Fibroblast of skin of right quadriceps (primary cell): ENCODE data around the gene VCL.

Experiments used
- DNase-seq: peaks from one replicate; pipeline ENCODE4 v3.0.0-alpha.2; 2013

Gene VCL

DNA sequence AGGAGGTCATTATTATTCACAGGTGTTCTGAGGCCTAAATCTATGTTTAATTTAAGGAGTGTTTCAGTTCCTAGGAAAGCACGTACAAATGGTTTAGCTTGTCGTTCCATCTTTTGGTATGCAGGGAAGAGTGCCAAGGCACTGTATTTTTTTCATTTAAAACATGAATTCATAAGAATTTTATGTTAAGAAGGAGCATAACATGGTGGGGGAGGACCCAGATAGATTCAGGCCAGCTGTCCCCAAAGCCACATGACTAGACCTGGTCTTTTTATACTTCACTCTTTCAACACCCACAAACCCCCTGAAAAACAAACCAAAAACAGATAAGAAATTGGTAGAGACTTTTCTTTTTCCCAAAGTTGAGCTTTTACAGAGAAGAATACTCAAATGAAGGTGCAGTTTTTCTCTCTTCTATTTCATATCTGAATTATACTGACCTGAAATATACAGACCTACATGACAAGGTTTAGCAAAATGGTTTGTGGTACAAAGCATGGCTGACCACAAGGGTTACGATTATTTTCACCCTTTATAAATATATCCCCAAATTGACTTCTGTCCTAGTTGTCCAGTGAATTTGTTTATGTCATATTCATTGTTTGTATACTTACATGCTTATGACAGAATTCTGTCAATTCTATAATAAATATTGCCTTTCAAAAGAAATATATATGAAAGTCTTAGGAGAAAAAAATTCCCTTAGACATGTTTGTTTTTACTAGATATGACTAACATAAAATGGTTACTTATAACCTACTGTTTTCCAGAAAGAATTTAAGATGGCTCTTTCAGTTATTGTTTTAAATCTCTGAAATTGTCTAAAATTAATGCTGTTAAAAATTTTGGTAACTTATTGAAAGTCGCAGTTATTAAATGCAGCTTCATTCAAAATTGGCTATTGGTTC is 81.4 kb downstream of the VCL start:
- DNase-seq: peak; percentile 41

DNA sequence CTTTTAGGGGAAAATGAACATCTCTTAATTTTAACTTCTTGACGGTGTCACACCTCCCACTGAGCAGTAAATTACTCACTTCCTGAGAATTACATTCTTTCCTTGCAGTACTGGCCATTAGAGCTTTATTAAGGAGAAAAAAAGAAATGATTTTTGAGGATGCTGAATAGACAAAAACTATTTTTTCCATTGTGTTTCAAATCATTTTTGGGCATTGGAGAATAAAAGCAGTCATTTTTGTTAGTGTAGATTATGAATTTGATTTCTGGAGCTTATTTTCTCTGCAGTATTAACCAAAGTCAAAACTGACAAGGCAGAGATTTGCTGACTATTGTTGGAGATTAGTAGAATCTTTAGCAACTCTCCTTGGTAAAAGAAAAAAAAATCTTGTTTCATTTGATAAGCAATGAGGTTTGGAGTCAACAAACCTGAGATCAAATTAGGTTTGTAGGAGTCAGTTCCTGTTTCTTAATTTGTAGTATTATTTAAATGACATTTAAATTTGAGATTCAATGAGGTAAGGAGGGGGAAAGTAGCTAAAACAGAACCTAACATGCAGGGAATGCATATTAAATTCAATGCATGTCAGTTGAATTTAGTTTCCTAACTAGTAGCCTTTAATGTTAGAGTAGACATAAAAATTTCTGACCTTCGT is 82.1 kb downstream of the VCL start:
- DNase-seq: peak; percentile 56

DNA sequence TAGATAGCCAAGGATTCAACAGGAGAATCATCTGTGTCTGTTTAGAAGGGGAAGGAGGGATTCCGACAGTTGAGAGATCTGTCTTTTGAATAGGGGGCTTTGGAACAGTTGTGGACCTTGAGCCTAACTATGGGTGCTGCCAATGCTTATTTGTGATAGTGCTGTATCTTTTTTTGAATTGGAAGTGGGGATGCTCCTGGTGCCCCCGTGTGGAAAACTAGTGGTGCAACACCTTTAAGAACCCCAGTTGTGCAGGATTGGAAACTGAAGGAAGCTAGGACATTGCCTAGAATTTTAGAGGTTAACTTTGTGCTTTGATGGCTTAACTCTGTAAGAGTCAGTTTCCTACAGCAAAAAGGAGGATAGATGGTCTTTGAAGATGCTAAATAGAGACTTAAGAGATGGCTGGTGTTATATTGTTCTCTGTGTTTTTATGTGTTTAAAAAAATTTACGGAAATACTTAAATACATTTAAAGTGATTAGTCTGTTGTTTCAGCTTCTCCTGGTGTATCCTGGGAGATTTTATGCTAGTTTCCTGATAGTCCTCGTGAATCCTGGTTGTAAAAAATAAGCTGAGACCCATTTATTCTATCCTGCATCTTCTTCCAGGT is 83.4 kb downstream of the VCL start:
- DNase-seq: peak; percentile 60

DNA sequence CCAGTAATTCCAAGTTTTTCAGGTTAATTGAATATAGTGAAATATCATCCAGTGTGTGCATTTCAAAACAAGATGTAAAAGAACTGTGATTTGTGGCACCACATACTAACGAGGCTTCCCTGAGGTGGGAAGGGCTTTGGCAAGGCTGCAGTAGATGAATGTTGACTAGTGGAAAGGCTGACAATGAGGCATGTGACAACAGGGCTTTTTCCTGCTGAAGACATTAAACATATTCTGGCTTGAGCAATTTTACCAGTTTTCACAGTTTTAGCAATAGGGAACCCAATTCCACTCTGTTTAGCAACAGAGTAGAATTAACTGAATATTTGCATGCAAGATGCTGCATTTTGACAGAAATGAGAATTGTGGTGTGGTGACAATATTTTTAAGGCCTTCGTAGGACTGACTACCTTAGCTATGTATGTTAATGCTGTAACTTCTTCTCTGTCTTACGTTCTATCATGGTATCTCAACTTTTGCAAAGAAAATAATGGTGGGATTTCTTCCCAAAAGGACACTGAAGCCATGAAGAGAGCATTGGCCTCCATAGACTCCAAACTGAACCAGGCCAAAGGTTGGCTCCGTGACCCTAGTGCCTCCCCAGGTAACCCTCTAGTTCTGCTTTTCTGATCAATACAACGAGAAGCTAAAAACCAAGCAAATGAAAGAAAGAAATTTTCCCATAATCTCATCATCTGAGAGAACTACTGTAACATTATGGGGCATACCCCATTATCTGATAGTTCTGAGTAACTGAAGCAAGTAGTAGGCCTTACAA is 84.2 kb downstream of the VCL start:
- DNase-seq: no peak

DNA sequence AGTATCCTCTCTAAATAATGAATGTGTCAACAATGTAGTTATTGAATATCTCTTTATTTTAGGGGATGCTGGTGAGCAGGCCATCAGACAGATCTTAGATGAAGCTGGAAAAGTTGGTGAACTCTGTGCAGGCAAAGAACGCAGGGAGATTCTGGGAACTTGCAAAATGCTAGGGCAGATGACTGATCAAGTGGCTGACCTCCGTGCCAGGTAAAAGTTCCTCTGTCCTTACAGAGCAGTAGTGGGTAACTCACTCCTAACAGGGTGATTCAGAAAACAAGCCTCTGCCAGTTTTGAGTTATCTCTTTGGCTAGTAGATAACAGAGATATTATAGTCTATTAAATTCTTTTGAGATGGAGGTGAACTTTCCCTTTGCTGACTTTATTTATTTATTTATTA is 85.4 kb downstream of the VCL start:
- DNase-seq: no peak

DNA sequence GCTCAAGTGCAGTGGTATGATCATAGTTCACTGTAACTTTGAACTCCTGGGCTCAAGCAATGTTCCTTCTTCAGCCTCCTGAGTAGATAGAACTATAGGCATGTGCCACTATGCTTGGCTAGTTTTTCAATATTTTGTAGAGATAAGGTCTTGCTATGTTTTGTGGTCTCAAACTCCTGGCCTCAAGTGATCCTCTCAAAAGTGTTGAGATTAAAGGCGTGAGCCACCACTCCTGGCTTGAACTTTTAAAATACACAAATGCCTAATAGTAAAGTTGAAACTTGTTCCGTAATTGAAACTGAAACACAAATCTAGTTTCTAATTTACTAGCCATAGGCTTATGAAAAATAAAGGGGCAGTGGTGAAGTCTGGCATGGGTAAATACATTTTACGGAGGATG is 87.0 kb downstream of the VCL start:
- DNase-seq: no peak

DNA sequence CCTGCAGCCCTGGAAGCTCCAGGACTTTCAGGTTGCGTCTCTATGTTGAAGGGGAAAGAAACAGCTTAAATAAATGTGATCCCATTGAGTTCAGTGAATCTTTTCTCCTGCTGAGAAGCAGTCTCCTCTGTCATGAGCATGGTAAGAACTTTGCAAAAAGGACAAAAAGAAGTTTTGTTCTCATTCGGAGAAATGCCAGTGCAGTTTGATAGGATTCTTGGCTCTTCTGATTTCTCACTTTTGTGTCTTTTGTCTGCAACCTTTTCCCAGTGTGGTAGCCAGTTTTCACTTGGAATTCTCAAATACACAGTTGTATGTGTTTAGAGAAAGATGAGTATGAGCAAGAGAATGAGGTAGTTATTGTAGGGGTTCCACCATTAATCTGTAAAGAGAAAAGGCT is 88.4 kb downstream of the VCL start:
- DNase-seq: no peak

DNA sequence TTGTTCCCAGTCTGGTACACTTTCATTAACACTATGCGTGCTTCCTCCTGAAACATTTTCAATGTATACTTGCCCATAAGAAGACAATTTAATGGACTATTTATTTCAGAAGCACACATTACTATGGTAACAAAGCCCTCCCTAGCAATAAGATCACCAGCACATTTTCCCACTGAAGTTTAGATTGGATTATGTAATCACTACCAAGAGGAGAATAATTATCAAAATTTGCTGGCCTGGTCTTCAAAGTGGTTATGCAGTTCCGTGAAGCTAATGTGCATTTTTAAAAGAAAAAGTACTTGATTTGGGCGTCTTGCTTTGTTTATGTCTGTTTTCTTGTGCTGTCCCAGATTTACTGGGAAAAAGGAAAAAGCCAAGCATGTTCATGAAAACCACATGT is 90.8 kb downstream of the VCL start:
- no peak for DNase-seq

DNA sequence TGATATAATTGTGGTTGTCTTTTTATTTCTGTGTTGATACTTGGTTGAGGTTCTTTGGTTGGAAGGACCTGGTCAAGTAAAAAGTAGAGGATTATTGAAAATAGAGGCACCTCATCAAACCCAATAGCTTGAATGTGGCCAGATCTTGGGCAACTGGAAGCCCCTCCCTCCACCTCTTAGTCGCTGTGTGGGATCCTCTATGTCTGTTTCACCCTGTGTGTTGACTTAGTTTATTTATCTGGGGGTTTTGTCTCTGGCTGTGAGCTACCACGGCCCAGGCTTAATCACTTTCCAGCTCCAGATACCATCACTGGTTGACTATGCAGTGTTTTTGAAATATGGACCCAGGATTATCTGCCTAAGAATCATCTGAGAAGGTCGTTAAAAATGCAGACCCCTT is 94.5 kb downstream of the VCL start:
- no peak for DNase-seq

DNA sequence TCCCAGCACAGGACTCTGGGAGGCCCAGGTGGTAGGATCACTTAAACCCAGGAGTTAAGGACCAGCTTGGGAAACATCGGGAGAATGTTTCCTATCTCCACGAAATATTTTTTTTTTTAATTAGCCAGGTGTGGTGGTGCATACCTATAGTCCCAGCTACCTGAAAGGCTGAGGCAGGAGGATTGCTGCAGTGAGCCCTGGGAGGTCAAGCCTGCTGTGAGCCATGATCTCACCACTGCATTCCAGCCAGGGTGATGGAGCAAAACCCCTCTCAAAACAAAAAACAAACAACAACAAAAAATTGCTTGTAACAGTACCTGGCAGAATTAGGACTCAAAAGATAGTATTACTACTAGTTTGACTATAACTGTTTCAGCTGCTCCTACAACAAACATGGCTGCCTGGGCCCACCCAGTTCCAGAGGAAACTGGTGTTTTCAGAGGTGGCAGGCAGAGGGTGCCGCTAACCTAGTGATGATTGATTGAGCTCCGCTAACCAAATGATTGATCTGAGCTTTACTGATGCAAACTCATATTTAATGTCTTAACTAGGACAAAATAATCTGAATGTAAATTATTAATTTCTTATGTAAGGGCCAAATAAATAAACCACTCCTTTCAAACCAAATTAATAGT is 95.7 kb downstream of the VCL start:
- DNase-seq: no peak

DNA sequence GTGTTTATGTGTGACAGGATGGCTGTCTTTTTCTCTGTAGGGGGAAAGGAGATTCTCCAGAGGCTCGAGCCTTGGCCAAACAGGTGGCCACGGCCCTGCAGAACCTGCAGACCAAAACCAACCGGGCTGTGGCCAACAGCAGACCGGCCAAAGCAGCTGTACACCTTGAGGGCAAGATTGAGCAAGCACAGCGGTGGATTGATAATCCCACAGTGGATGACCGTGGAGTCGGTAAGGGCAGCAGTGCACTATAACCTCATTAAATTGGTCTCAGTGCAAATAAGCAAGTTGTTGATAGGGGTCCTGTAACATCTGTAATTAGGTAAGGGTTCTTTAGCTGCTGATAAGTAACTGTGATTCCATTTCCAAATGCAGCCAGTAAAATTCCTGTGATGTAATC is 96.3 kb downstream of the VCL start:
- no peak for DNase-seq

DNA sequence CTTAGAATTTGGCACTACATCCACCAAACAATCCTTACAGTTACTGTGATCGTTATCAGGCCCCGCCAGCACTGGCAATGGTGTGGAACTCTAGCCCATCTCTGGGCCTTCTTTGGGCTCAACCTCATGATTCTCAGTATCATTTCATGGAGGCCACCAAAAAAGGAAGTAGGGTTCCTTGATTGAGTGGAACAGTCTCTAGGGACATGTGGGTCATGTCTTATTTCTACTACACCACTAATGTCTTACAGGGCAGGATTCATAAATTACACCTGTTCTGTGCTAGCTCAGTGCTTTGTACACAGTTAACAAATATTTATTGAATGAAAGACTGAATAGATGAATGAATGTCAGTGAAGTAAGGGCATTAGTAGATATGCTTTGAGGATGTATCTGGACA is 98.9 kb downstream of the VCL start:
- DNase-seq: no peak

DNA sequence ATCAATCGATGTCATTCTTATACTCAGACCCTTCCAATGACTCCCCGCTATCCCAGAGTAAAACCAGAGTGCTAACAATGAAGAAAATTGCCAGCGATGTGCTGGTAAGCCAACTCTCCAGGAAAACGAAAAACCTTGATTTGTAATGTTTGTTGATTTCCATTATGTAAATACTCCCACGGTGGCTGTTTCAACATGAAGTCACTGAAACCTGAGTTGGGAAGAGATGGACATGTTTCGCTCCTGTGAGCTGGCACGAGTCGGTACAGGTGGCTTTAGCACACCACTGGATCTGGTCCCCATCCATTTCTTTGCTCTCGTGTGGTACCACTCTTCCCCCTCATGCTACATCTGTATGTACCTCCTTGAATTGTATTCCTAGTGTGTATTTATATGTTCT is 99.9 kb downstream of the VCL start:
- no peak for DNase-seq

DNA sequence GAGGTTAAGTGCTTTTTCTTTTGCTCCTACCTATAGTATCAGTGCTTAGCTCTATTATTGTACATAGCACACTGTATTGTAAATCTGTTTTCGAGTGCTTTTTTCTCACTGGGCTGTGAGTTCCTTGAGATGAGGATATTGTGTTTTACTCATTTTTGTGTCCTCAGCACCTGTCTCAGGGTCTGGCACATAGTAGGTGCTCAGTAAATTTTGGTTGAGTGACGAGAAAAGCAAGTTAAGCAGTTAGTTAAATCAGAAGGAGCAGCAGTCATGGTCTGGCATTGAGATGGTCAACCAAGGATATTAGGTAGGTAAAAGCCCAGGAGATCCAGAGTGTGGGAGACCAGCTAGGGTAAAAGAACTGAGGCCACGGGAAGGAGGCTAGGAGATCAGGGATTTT is 101.5 kb downstream of the VCL start:
- no peak for DNase-seq

DNA sequence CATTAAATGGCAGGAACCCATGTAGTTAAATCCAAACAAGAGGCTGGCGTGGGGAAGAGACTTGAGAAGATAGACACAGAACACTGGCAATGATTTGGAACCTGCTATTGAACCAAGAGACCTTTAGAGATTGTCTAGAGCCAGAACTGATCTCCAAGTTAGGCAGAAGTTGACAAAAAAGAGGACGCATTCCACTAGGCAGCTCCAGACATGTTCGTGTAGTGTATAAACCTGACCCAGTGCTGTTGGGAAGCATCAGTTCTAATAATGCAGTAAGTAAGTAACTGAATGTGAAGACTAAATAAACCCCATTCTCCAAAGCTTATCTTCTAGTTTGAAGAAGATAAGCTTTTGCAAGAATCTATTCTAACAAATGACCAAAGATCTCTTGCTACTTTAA is 101.9 kb downstream of the VCL start:
- DNase-seq: no peak

DNA sequence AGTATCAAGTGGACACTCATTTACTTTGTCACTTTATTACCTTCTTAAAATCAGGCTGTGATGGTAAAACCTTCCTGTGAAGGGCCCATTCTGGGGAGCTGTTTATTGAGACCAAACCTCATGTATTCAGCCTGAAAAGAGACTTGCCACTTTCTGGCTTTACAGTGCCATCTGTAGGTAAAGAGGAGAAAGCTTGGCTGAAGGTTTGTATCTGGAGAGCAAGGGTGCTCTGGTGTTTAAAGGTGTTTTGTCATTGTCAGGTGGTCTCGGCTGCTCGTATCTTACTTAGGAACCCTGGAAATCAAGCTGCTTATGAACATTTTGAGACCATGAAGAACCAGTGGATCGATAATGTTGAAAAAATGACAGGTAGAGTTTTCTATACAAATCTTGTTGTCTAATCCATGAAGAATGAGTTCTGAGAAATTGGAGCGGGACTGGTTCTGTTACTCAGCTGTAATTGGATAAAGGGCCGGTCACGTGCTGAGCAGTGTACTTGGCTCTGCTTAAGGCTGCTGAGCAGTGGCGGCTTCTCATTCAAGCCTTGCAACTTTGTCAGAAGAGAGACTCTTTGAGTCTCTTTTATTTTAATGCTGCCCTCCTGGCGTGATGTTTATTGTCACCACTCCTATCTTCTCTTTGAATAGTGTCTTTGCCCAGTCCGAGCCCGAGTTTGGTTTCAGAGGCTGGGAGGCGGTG is 105.8 kb downstream of the VCL start:
- peak; percentile 27 for DNase-seq

DNA sequence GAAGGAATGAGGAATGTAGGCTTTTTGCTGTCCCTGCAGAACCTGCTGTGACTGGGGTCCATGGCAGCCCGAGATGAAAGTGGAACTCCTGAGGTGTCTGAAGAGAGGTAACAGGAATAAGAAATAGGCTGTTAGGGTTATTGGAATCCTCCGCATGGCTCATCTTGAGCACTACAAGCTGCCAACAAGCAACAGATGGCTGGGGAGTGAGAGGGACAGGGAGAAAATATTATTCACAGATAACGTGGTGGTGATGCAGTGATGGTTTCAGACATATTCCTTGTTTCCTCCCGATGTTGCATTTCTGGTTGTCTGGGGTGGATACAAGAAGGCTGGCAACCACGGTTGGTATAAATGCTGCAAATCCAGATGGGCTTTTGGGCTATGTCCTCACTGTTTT is 106.6 kb downstream of the VCL start:
- DNase-seq: no peak

DNA sequence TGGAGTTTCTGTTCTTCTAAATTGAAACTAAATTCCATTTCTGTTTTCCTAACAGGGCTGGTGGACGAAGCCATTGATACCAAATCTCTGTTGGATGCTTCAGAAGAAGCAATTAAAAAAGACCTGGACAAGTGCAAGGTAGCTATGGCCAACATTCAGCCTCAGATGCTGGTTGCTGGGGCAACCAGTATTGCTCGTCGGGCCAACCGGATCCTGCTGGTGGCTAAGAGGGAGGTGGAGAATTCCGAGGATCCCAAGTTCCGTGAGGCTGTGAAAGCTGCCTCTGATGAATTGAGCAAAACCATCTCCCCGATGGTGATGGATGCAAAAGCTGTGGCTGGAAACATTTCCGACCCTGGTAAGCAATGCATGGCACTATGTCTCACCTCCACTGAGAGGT is 107.1 kb downstream of the VCL start:
- no peak for DNase-seq

DNA sequence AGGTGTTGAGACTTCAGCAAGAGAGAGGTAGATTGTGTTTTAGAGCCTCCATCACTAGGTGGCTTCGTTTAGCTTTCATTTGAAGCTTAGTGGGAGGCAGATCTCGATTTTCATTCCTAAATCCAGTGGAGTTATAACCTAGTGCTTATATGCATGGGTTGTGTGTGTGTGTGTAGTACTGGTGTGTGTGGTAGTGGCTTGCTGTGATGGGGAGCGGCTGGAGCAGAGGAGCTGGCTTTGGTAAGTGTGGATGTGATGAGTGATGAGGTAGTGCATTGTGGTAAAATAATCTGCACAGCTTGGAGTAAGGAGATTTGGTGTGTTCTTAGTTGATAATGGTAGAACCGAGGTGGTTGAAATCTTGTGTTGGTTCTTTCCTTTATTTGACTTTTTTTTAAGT is 109.5 kb downstream of the VCL start:
- no peak for DNase-seq

DNA sequence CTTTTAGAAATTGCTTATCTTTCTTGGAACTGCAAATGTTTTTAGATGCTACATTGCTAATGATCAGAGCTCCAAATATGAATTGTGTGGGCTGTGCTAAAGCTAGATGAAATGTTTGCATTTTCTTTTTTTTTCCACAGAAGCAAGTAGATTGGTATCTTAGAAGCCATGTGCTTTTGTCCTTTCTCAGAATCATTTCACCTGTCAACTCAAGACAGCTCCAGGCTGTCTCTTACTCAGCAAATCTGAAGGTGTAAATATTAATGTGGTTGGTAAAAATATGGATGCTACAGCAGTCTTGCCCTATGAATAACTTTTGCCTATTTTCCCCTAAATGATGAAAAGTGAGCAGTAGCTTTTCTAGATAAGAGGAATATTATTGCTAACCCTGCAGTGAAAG is 111.5 kb downstream of the VCL start:
- no peak for DNase-seq

DNA sequence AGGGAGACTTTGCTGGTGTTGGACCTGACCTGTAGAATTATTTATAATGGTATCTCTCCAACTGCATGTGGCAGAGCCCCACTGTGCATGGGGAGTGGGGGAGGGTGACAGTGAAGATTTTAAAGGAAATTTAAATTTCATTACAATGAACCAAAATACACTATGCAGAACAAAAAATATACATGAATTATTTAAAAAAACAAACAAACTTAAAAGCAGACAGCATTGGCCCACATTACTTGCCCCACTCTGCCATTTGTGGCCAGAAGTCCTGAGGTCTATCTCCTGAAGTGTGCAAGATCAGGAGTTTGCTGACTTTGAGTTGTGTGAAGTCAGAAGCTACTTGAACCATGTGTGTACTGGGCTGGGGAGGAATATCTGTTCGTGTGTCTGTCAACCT is 112.2 kb downstream of the VCL start:
- no peak for DNase-seq

DNA sequence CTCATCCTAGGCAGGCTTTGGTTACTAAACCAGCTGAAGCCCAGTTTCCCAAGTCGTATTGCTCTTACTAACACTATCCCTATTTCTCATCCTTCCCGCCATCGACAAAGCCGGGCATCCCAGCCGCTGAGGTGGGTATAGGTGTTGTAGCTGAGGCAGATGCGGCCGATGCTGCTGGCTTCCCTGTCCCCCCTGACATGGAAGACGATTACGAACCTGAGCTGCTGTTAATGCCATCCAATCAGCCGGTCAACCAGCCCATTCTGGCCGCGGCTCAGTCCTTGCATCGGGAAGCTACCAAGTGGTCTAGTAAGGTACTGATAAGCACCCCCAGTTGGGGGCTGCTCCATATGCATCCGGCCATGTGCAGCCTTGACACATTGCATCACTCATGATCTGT is 113.9 kb downstream of the VCL start:
- no peak for DNase-seq
